HepG2 (cell line): Measurements from ENCODE around the gene EMP2.

Experiments used
- CTCF ChIP-seq: sonication (generic); formaldehyde crosslinking; IDR thresholded peaks from 2 replicates; pipeline ENCODE4 v1.5.0; 2020; ENCODE audit warnings: mild to moderate bottlenecking, missing genetic modification reagents, moderate library complexity
- MYC ChIP-seq: sonication (generic); formaldehyde crosslinking; IDR thresholded peaks from 2 replicates; pipeline ENCODE4 v1.9.0; 2021; ENCODE audit warnings: missing genetic modification reagents, borderline replicate concordance
- RAD21 ChIP-seq: fragments of 450-650 bp; formaldehyde crosslinking; IDR thresholded peaks from 2 replicates; pipeline ENCODE4 v1.5.0; 2020; ENCODE audit warnings: mild to moderate bottlenecking
- SRSF9 ChIP-seq: fragments of 200-400 bp; formaldehyde crosslinking; IDR thresholded peaks from 2 replicates; pipeline ENCODE4 v1.6.1; 2018; ENCODE audit warnings: borderline replicate concordance, mild to moderate bottlenecking, low read depth, low read length; ENCODE audit not compliant: insufficient read depth, poor library complexity, severe bottlenecking

- TF ChIP-seq CTCF (CRISPR knock-in tag) (no peak), SRSF9 (no peak), MYC (no peak), RAD21 (CRISPR knock-in tag) (no peak)
Measured at GRCh38 chr16:10611825-10612342, 31.5 kb upstream of the EMP2 start.
